SJCRH30 (cell line): ENCODE measurements around the gene DNAAF1. TPM values are rescaled to one million over a fixed set of nuclear protein-coding genes. Genes with fewer than 3 reads are reported as not detected.
"Not testable (repeated sequence)": the region's sequence is repeated elsewhere in the genome, so short reads cannot be mapped to it uniquely, and the experiment has no call there.

Source experiments
- DNase-seq, 2 experiments: peaks; one replicate each; pipeline ENCODE4 v3.0.0-alpha.2; 2015 to 2020
- H3K27ac ChIP-seq: fragments of 250-450 bp; sonication (Bioruptor Pico); 2 replicates; pipeline ENCODE4 v1.5.1; 2020; ENCODE audit warnings: mild to moderate bottlenecking, moderate library complexity
- H3K27me3 ChIP-seq: fragments of 250-450 bp; sonication (Bioruptor Pico); 2 replicates; pipeline ENCODE4 v1.5.1; 2020; ENCODE audit warnings: mild to moderate bottlenecking, moderate library complexity
- H3K36me3 ChIP-seq: fragments of 250-450 bp; sonication (Bioruptor Pico); 2 replicates; pipeline ENCODE4 v1.5.1; 2020; ENCODE audit warnings: mild to moderate bottlenecking, moderate library complexity
- H3K4me1 ChIP-seq: fragments of 250-450 bp; sonication (Bioruptor Pico); 2 replicates; pipeline ENCODE4 v1.5.1; 2020; ENCODE audit warnings: mild to moderate bottlenecking, moderate library complexity
- H3K4me3 ChIP-seq: fragments of 250-450 bp; sonication (Bioruptor Pico); 2 replicates; pipeline ENCODE4 v1.5.1; 2020; ENCODE audit warnings: mild to moderate bottlenecking, moderate library complexity
- H3K9me3 ChIP-seq: fragments of 250-450 bp; sonication (Bioruptor Pico); replicated peaks from 2 replicates; pipeline ENCODE4 v1.5.1; 2020; ENCODE audit warnings: mild to moderate bottlenecking, moderate library complexity
- total RNA-seq: library from RNA; depleted of rRNA; stranded (reverse); fragments of >200 nt; shearing (Covaris generic); gene quantifications from 2 replicates; pipeline ENCODE4 v1.2.3, GENCODE V29; 2014; rRNA removed

Gene DNAAF1
- total RNA-seq, 1 experiment from 2014 or later, result 0.18 TPM

- no peak overlapping the region for H3K27ac ChIP-seq
- no peaks in the 10 kb centered on the region for H3K27me3 ChIP-seq
Measured at GRCh38 chr16:84214451-84215066, 69.5 kb downstream of the DNAAF1 start.

GRCh38 chr16:84215531-84215930 lies 70.4 kb downstream of the DNAAF1 start:
- Histone ChIP-seq H3K27me3 (no peaks in the 10 kb centered on the region), H3K4me1 (no peaks in the 10 kb centered on the region), H3K4me3 (no peak overlapping the region), H3K9me3 (no peaks in the 10 kb centered on the region), H3K36me3 (no peaks in the 10 kb centered on the region), H3K27ac (no peak overlapping the region)
- DNase-seq, result no peak

More at GRCh38 chr16:84214451-84215066, 69.5 kb downstream of the DNAAF1 start:
- Histone ChIP-seq H3K9me3 (no peaks in the 10 kb centered on the region), H3K4me1 (no peaks in the 10 kb centered on the region), H3K36me3 (no peaks in the 10 kb centered on the region), H3K4me3 (no peak overlapping the region)
- no peak for DNase-seq

- not testable (repeated sequence) for H3K36me3 ChIP-seq, H3K4me1 ChIP-seq, DNase-seq, H3K4me3 ChIP-seq, H3K27ac ChIP-seq, H3K27me3 ChIP-seq, H3K9me3 ChIP-seq
Measured at GRCh38 chr16:84216144-84216543, 71.0 kb downstream of the DNAAF1 start.

- H3K27me3 ChIP-seq, result no peaks in the 10 kb centered on the region
- H3K4me3 ChIP-seq, result no peak overlapping the region
- H3K9me3 ChIP-seq, result no peaks in the 10 kb centered on the region
- no peak overlapping the region for H3K27ac ChIP-seq
- DNase-seq, result no peak
- H3K36me3 ChIP-seq, result no peaks in the 10 kb centered on the region
- no peaks in the 10 kb centered on the region for H3K4me1 ChIP-seq
Measured at GRCh38 chr16:84218176-84218823, 73.2 kb downstream of the DNAAF1 start.

- Histone ChIP-seq H3K36me3 (no peaks in the 10 kb centered on the region), H3K4me1 (no peaks in the 10 kb centered on the region), H3K27me3 (no peaks in the 10 kb centered on the region), H3K9me3 (no peaks in the 10 kb centered on the region), H3K27ac (no peak overlapping the region), H3K4me3 (no peak overlapping the region)
- DNase-seq, result no peak
Measured at GRCh38 chr16:84218956-84219355, 73.8 kb downstream of the DNAAF1 start.

GRCh38 chr16:84220851-84221250 lies 75.7 kb downstream of the DNAAF1 start:
- no peaks in the 10 kb centered on the region for H3K36me3 ChIP-seq
- H3K27ac ChIP-seq, result no peak overlapping the region
- H3K27me3 ChIP-seq, result no peaks in the 10 kb centered on the region
- H3K4me1 ChIP-seq, result no peaks in the 10 kb centered on the region
- peak in 1 of 2 experiments; percentile 20 for DNase-seq
- H3K4me3 ChIP-seq, result no peak overlapping the region
- H3K9me3 ChIP-seq, result no peaks in the 10 kb centered on the region

- Histone ChIP-seq H3K36me3 (no peaks in the 10 kb centered on the region), H3K4me3 (no peak overlapping the region)
- DNase-seq, result no peak
Measured at GRCh38 chr16:84223456-84223855, 78.3 kb downstream of the DNAAF1 start.

GRCh38 chr16:84224554-84224953 lies 79.4 kb downstream of the DNAAF1 start:
- H3K27ac ChIP-seq, result no peak overlapping the region
- H3K4me3 ChIP-seq, result no peak overlapping the region
- no peaks in the 10 kb centered on the region for H3K36me3 ChIP-seq
- DNase-seq, result no peak
- H3K27me3 ChIP-seq, result no peaks in the 10 kb centered on the region
- H3K4me1 ChIP-seq, result peaks cover 9% of the 10 kb centered on the region; the same call in 1 of the 2 replicates
- no peaks in the 10 kb centered on the region for H3K9me3 ChIP-seq

More at GRCh38 chr16:84223456-84223855, 78.3 kb downstream of the DNAAF1 start:
- Histone ChIP-seq H3K27me3 (no peaks in the 10 kb centered on the region), H3K4me1 (peaks cover 5% of the 10 kb centered on the region; the same call in 1 of the 2 replicates), H3K27ac (no peak overlapping the region), H3K9me3 (no peaks in the 10 kb centered on the region)

- Histone ChIP-seq H3K4me1 (peaks cover 9% of the 10 kb centered on the region; the same call in 1 of the 2 replicates), H3K27me3 (no peaks in the 10 kb centered on the region), H3K9me3 (no peaks in the 10 kb centered on the region), H3K27ac (no peak overlapping the region), H3K36me3 (no peaks in the 10 kb centered on the region), H3K4me3 (no peak overlapping the region)
- no peak for DNase-seq
Measured at GRCh38 chr16:84225126-84225525, 80.0 kb downstream of the DNAAF1 start.

GRCh38 chr16:84225571-84225970 lies 80.5 kb downstream of the DNAAF1 start:
- no peak overlapping the region for H3K27ac ChIP-seq
- H3K36me3 ChIP-seq, result no peaks in the 10 kb centered on the region
- H3K27me3 ChIP-seq, result no peaks in the 10 kb centered on the region
- peaks cover 9% of the 10 kb centered on the region; the same call in 1 of the 2 replicates for H3K4me1 ChIP-seq
- H3K4me3 ChIP-seq, result no peak overlapping the region
- no peak for DNase-seq
- no peaks in the 10 kb centered on the region for H3K9me3 ChIP-seq

GRCh38 chr16:84226026-84226425 lies 80.9 kb downstream of the DNAAF1 start:
- H3K9me3 ChIP-seq, result no peaks in the 10 kb centered on the region
- DNase-seq, result no peak
- H3K36me3 ChIP-seq, result no peaks in the 10 kb centered on the region
- no peak overlapping the region for H3K4me3 ChIP-seq
- H3K27me3 ChIP-seq, result no peaks in the 10 kb centered on the region
- H3K4me1 ChIP-seq, result peaks cover 9% of the 10 kb centered on the region; the same call in 1 of the 2 replicates
- no peak overlapping the region for H3K27ac ChIP-seq

Other genes with a start within 250 kb of the DNAAF1 start
- 1.1 and 1.2 TPM in 2 replicates for gene MLYCD, start 246.2 kb upstream of the DNAAF1 start, total RNA-seq
- 1.7 and 2.1 TPM in 2 replicates for gene OSGIN1, start 192.1 kb upstream of the DNAAF1 start, total RNA-seq
- 0.08 and 0.10 TPM in 2 replicates for gene NECAB2, start 177.1 kb upstream of the DNAAF1 start, total RNA-seq
- gene SLC38A8, start 102.5 kb upstream of the DNAAF1 start, total RNA-seq, result not detected in 2 replicates
- 38.2 and 39.2 TPM in 2 replicates for gene MBTPS1, start 28.4 kb upstream of the DNAAF1 start, total RNA-seq
- gene HSDL1, start 131 bp upstream of the DNAAF1 start, total RNA-seq, result 22.1 and 22.5 TPM in 2 replicates
- 13.8 and 17.1 TPM in 2 replicates for gene TAF1C, start 41.7 kb downstream of the DNAAF1 start, total RNA-seq
- gene ADAD2, start 45.8 kb downstream of the DNAAF1 start, total RNA-seq, result 0.22 and 0.71 TPM in 2 replicates
- 2.1 and 2.4 TPM in 2 replicates for gene KCNG4, start 94.7 kb downstream of the DNAAF1 start, total RNA-seq
- gene WFDC1, start 149.6 kb downstream of the DNAAF1 start, total RNA-seq, result 0.43 and 0.49 TPM in 2 replicates
- 5.1 and 6.2 TPM in 2 replicates for gene ATP2C2, start 223.2 kb downstream of the DNAAF1 start, total RNA-seq